Upper lobe of left lung (tissue), 4 donors: ENCODE measurements around the gene MXRA7.

Experiments
- EP300 ChIP-seq, 4 donors: sonication (generic); formaldehyde crosslinking; IDR thresholded peaks; one replicate each; pipeline ENCODE4 v1.5.1; 2017; ENCODE audit warnings: antibody characterized with exemption in 4 of 4, control low read depth in 2 of 4
- POLR2A ChIP-seq, 4 donors: fragments of 450-650 bp; IDR thresholded peaks; one replicate each; pipeline ENCODE4 v1.5.1; 2016 to 2017; ENCODE audit warnings: antibody characterized with exemption in 4 of 4, mild to moderate bottlenecking in 2 of 4
- TF ChIP-seq, protein P1 (sequence below), 6 experiments: fragments of 450-650 bp in 4 of 6; fragments of 200-600 bp in 2 of 6; sonication (generic) in 2 of 6; IDR thresholded peaks; one replicate each; pipeline ENCODE4 v1.5.1; 2016 to 2019; ENCODE audit warnings: antibody characterized with exemption in 6 of 6

- TF ChIP-seq, protein P1, sequence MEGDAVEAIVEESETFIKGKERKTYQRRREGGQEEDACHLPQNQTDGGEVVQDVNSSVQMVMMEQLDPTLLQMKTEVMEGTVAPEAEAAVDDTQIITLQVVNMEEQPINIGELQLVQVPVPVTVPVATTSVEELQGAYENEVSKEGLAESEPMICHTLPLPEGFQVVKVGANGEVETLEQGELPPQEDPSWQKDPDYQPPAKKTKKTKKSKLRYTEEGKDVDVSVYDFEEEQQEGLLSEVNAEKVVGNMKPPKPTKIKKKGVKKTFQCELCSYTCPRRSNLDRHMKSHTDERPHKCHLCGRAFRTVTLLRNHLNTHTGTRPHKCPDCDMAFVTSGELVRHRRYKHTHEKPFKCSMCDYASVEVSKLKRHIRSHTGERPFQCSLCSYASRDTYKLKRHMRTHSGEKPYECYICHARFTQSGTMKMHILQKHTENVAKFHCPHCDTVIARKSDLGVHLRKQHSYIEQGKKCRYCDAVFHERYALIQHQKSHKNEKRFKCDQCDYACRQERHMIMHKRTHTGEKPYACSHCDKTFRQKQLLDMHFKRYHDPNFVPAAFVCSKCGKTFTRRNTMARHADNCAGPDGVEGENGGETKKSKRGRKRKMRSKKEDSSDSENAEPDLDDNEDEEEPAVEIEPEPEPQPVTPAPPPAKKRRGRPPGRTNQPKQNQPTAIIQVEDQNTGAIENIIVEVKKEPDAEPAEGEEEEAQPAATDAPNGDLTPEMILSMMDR (IDR thresholded peaks at IDR 0.05), result no peak
- no peak for TF ChIP-seq EP300 (IDR thresholded peaks at IDR 0.05)
- no peak for TF ChIP-seq POLR2A (IDR thresholded peaks at IDR 0.05)
These were observed 6.1 kb upstream of the MXRA7 start for GRCh38 chr17:76716839-76717215.
